ENCODE results near the gene NHLRC4.

DNA sequence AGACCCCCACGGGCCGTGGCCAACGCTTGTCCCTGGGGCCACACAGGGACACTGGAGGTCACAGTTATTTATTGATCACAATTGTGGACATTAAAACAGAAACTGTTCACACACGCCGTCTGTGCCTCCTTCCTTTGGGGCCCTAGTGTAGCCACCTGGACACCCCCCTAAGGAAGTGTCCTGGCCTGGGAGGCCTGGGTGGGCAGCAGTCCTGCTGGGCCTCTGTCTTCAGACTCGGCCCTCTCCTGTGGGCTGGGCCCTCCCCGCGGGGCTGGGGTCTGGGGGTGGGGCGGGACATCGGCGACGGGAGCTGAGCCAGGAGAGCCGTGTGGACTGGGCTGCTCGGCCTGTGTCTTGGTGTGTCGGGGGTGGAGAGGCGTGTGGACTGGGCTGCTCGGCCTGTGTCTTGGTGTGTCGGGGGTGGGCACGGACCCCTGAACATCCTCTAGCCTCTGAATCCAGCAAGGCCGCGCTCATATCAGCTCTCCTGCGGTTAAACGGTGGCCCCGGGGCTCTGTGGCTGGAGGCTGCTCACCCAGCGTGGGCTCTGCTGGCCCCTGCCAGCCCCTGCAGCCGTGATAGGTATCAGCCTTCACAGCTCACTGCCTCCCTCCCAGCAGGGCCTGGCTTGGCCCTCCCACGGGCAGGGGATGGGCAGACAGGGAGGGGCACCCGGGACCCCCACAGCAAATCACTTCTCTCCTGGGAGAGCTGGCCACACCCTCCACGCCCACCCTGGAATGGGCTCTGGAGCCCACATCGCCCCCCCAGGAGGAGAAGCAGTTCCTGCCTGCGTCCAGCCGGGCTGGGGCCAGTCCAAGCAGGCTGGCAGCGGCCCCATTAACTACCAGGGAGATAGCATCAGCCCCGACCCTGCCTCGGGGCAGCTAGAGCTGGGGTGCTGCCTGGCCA, 1.1 kb upstream of the NHLRC4 start:
- no peak for TF ChIP-seq TAF1 (conservative IDR thresholded peaks at IDR 0.05)
- no peak for TF ChIP-seq RAD21 (IDR thresholded peaks at IDR 0.05)
- TF ChIP-seq, protein P1, sequence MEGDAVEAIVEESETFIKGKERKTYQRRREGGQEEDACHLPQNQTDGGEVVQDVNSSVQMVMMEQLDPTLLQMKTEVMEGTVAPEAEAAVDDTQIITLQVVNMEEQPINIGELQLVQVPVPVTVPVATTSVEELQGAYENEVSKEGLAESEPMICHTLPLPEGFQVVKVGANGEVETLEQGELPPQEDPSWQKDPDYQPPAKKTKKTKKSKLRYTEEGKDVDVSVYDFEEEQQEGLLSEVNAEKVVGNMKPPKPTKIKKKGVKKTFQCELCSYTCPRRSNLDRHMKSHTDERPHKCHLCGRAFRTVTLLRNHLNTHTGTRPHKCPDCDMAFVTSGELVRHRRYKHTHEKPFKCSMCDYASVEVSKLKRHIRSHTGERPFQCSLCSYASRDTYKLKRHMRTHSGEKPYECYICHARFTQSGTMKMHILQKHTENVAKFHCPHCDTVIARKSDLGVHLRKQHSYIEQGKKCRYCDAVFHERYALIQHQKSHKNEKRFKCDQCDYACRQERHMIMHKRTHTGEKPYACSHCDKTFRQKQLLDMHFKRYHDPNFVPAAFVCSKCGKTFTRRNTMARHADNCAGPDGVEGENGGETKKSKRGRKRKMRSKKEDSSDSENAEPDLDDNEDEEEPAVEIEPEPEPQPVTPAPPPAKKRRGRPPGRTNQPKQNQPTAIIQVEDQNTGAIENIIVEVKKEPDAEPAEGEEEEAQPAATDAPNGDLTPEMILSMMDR (IDR thresholded peaks at IDR 0.05; ENCODE audit: low read depth, low read length, missing input control) = no peak
- TF ChIP-seq, protein P2, sequence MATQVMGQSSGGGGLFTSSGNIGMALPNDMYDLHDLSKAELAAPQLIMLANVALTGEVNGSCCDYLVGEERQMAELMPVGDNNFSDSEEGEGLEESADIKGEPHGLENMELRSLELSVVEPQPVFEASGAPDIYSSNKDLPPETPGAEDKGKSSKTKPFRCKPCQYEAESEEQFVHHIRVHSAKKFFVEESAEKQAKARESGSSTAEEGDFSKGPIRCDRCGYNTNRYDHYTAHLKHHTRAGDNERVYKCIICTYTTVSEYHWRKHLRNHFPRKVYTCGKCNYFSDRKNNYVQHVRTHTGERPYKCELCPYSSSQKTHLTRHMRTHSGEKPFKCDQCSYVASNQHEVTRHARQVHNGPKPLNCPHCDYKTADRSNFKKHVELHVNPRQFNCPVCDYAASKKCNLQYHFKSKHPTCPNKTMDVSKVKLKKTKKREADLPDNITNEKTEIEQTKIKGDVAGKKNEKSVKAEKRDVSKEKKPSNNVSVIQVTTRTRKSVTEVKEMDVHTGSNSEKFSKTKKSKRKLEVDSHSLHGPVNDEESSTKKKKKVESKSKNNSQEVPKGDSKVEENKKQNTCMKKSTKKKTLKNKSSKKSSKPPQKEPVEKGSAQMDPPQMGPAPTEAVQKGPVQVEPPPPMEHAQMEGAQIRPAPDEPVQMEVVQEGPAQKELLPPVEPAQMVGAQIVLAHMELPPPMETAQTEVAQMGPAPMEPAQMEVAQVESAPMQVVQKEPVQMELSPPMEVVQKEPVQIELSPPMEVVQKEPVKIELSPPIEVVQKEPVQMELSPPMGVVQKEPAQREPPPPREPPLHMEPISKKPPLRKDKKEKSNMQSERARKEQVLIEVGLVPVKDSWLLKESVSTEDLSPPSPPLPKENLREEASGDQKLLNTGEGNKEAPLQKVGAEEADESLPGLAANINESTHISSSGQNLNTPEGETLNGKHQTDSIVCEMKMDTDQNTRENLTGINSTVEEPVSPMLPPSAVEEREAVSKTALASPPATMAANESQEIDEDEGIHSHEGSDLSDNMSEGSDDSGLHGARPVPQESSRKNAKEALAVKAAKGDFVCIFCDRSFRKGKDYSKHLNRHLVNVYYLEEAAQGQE (IDR thresholded peaks at IDR 0.05) = no peak
- TF ChIP-seq, protein P3, sequence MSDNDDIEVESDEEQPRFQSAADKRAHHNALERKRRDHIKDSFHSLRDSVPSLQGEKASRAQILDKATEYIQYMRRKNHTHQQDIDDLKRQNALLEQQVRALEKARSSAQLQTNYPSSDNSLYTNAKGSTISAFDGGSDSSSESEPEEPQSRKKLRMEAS (IDR thresholded peaks at IDR 0.05) = no peak
- no peak for TF ChIP-seq GABPA (IDR thresholded peaks at IDR 0.05 in 1 of 2, conservative IDR thresholded peaks at IDR 0.05 in 1 of 2)
- TF ChIP-seq, protein P4, sequence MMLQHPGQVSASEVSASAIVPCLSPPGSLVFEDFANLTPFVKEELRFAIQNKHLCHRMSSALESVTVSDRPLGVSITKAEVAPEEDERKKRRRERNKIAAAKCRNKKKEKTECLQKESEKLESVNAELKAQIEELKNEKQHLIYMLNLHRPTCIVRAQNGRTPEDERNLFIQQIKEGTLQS (IDR thresholded peaks at IDR 0.05) = no peak
- no peak for TF ChIP-seq JUND (IDR thresholded peaks at IDR 0.05)
- TF ChIP-seq YY1 (IDR thresholded peaks at IDR 0.05) = no peak
- TF ChIP-seq EGR1 (IDR thresholded peaks at IDR 0.05; ENCODE audit: low read depth in 2 of 2) = no peak
- TF ChIP-seq, protein P5, sequence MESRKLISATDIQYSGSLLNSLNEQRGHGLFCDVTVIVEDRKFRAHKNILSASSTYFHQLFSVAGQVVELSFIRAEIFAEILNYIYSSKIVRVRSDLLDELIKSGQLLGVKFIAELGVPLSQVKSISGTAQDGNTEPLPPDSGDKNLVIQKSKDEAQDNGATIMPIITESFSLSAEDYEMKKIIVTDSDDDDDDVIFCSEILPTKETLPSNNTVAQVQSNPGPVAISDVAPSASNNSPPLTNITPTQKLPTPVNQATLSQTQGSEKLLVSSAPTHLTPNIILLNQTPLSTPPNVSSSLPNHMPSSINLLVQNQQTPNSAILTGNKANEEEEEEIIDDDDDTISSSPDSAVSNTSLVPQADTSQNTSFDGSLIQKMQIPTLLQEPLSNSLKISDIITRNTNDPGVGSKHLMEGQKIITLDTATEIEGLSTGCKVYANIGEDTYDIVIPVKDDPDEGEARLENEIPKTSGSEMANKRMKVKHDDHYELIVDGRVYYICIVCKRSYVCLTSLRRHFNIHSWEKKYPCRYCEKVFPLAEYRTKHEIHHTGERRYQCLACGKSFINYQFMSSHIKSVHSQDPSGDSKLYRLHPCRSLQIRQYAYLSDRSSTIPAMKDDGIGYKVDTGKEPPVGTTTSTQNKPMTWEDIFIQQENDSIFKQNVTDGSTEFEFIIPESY (IDR thresholded peaks at IDR 0.05) = no peak

Data from liver (tissue), 3 donors.